Calu3 (cell line): ENCODE measurements around the gene USF2. TPM values are rescaled to one million over a fixed set of nuclear protein-coding genes. Genes with fewer than 3 reads are reported as not detected.
A peak's percentile ranks its signal among the peaks of the same experiment; 100 is the strongest.

ENCODE experiments used
- BruUV-seq: library from RNA; stranded (reverse); fragments of 400-500 nt; replicated peaks from 2 replicates; lab custom pipeline; 2021; lab: Mats Ljungman, UMichigan
- CTCF ChIA-PET: fragments of 300-600 bp; sonication (Branson Sonifier 250); formaldehyde crosslinking; loops from one replicate; lab custom pipeline; 2022; ENCODE audit warnings: antibody characterized with exemption; lab: Charles Lee
- DNase-seq: peaks from one replicate; pipeline ENCODE4 v3.0.0; 2022
- H3K27ac Mint-ChIP-seq: one replicate; pipeline ENCODE4 v1.8.0; 2022; ENCODE audit warnings: mixed read lengths; ENCODE audit not compliant: unreplicated experiment
- H3K27me3 Mint-ChIP-seq: one replicate; pipeline ENCODE4 v1.8.0; 2022; ENCODE audit warnings: mixed read lengths; ENCODE audit not compliant: unreplicated experiment
- H3K36me3 Mint-ChIP-seq: one replicate; pipeline ENCODE4 v1.8.0; 2022; ENCODE audit warnings: mild to moderate bottlenecking, moderate library complexity, mixed read lengths; ENCODE audit not compliant: insufficient read depth, unreplicated experiment
- H3K4me1 Mint-ChIP-seq: one replicate; pipeline ENCODE4 v1.8.0; 2022; ENCODE audit warnings: mild to moderate bottlenecking, low read depth, mixed read lengths; ENCODE audit not compliant: unreplicated experiment
- H3K4me3 Mint-ChIP-seq: one replicate; pipeline ENCODE4 v1.8.0; 2022; ENCODE audit warnings: mild to moderate bottlenecking, low read depth, moderate library complexity, mixed read lengths; ENCODE audit not compliant: unreplicated experiment
- H3K9me3 Mint-ChIP-seq: one replicate; pipeline ENCODE4 v1.8.0; 2022; ENCODE audit warnings: low read depth, mixed read lengths; ENCODE audit not compliant: unreplicated experiment
- CTCF ChIP-seq: fragments of 200-600 bp; IDR thresholded peaks from one replicate; pipeline ENCODE4 v1.8.0; 2022; ENCODE audit warnings: antibody characterized with exemption; ENCODE audit not compliant: unreplicated experiment
- intact Hi-C: fragments of 100-400 bp; cut with micrococcal nuclease; formaldehyde crosslinking; loops from one replicate; pipeline ENCODE4 v1.10.0; 2022; ENCODE audit not compliant: unreplicated experiment
- total RNA-seq: library from RNA; stranded (reverse); gene quantifications from 2 replicates; pipeline ENCODE4 v1.2.3, GENCODE V29; 2022

Gene USF2
- total RNA-seq, 1 experiment from 2014 or later, result 127 TPM

DNA sequence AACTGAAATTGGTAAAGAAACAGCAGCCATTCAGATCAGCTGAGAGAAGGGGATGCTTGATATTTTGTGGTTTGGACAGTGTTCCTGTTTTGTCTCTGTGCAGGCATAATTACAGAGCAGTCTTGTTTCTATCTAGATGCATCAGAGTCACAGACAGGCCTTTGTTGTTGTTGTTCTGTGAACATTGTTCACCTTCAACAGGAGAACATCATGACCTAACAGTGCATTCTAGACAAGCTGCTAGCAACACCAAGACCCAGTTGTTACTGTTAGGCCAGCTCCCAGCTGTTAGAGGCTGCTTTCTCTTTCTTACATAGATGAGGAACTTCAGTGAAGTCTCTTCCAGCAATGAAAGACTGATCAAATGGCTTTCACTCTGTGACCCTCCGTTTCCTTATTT is 28.4 kb upstream of the USF2 start:
- DNase-seq, result no peak
- TF ChIP-seq CTCF, result no peak
- no peak overlapping the region for H3K4me3 Mint-ChIP-seq
- CTCF ChIA-PET, result no interaction called here
- H3K27me3 Mint-ChIP-seq, result no peaks in the 10 kb centered on the region
- intact Hi-C loops, result no loop called here
- no peaks in the 10 kb centered on the region for H3K4me1 Mint-ChIP-seq
- H3K9me3 Mint-ChIP-seq, result peaks cover 17% of the 10 kb centered on the region
- BruUV-seq, result no TSS peak
- H3K27ac Mint-ChIP-seq, result no peak overlapping the region
- no peaks in the 10 kb centered on the region for H3K36me3 Mint-ChIP-seq

DNA sequence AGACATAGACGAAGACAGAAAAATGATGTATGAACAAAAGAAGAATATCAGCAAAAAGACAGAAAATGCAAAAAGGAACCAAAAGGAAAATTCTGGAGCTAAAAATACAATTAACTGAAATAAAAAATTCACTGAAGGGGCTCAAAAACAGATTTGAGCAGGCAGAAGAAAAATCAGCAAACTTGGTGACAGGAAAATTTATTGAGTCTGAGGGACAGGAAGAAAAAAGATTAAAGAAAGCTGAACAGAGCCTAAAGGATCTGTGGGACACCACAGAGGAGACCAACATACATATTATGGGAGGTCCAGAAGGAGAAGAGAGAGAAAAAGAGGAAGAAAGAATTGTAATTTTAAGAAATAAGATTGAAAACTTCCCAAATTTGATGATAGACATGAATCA is 27.3 kb upstream of the USF2 start:
- Mint-ChIP-seq H3K4me3 (no peak overlapping the region), H3K4me1 (no peaks in the 10 kb centered on the region), H3K27ac (no peak overlapping the region), H3K27me3 (no peaks in the 10 kb centered on the region), H3K9me3 (peaks cover 17% of the 10 kb centered on the region), H3K36me3 (no peaks in the 10 kb centered on the region)
- intact Hi-C loops, result no loop called here
- TF ChIP-seq CTCF, result no peak
- no TSS peak for BruUV-seq
- DNase-seq, result no peak
- CTCF ChIA-PET, result no interaction called here

- no peak for TF ChIP-seq CTCF
- intact Hi-C loops, result loop anchor here (5.0 kb wide), 1 partner anchor 104 kb away; the partner anchor contains the start of gene FXYD7
- Mint-ChIP-seq H3K4me1 (peaks cover 33% of the 10 kb centered on the region), H3K36me3 (peaks cover 45% of the 10 kb centered on the region), H3K27me3 (no peaks in the 10 kb centered on the region), H3K9me3 (peaks cover 10% of the 10 kb centered on the region), H3K27ac (peak overlapping the region; percentile 96), H3K4me3 (peak overlapping the region; percentile 100)
- DNase-seq, result no peak
- CTCF ChIA-PET, result no interaction called here
- BruUV-seq, result no TSS peak
Observed at GRCh38 chr19:35246466-35247092, 22.2 kb upstream of the USF2 start.

DNA sequence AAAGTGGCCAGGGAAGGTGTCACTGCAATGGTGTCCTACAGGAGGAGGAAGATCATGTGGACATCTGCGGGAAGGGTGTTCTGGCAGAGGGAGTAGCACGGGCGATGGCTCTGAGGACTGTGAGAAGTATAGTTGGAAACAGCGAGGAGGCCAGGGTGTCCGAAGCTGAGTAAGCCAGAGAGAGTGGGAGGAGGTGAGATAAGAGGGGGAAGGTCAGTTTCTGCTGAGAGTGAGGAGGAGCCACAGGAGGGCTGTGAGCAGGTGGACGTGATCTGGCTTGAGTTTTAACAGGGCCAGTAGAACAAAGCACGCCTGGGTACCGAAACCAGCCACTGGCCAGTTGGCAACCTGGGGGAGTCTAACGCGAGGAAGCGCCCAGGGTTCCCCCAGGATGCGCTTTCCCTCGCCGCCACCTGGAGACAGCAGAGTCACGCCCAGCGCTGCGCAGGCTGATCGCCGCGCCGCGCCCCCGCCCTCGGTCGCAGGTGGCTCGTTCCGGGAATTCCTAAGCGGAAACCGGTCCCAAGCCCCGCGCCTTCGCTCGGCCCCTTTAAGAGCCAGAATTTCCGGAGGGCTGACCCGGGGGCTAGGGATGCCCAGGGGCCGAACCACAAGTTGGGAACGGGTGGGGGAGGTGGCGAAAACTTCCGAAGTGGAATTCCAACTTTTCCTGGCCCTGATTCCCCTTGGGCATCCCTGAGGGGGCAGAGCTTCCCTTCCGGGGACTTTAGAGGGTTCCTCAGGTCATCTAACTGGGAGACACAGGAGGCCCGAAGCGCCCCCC is 21.0 kb upstream of the USF2 start:
- peak; percentile 97 for DNase-seq
- peaks cover 42% of the 10 kb centered on the region for H3K4me1 Mint-ChIP-seq
- intact Hi-C loops, result loop anchor here (1.0 to 5.0 kb wide), 3 partner anchors 33 to 105 kb away; partner anchors contain the start of gene FXYD7
- peaks cover 56% of the 10 kb centered on the region for H3K36me3 Mint-ChIP-seq
- H3K9me3 Mint-ChIP-seq, result peaks cover 10% of the 10 kb centered on the region
- no peaks in the 10 kb centered on the region for H3K27me3 Mint-ChIP-seq
- peak; percentile 50 for TF ChIP-seq CTCF
- peak overlapping the region; percentile 96 for H3K27ac Mint-ChIP-seq
- CTCF ChIA-PET, result interaction anchor here (0.6 to 1.0 kb wide), 4 partner anchors 10 to 274 kb away, joined by 3 to 4 read pairs (median 3); no protein-coding TSS in a partner anchor
- TSS peak; percentile 92 for BruUV-seq
- peak overlapping the region; percentile 100 for H3K4me3 Mint-ChIP-seq
